ENCODE data around the gene EIF4G3. TPM values are rescaled to one million over a fixed set of nuclear protein-coding genes. Genes with fewer than 3 reads are reported as not detected.

The EIF4G3 gene
- total and polyA plus RNA-seq, 7 donors: 11.3 to 58.1 (median 39.5) TPM

DNA sequence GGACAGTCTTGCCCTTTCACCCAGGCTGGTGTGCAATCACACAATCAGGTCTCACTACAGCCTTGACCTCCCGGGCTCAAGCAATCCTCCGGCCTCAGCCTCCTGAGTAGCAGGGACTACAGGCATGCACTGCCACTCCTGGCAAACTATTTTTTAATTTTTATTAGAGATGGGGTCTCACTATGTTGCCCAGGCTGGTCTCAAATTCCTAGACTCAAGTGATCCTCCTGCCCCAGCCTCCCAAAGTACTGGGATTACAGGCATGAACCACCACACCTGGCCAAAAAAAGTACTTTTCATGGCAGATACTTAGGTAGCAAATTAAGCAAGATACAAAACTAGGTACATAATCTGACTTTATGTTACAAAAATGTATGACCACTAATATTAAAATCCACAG, 8.3 kb downstream of the EIF4G3 start:
- Histone ChIP-seq H3K4me1 (peaks cover 35% of the 10 kb centered on the region), H3K27me3 (ENCODE audit: insufficient read depth in 3 of 3, low read length in 2 of 3) (no peaks in the 10 kb centered on the region), H3K36me3 (ENCODE audit: insufficient read depth in 1 of 2, low read depth in 1 of 2) (peaks cover 0 to 34% of the 10 kb centered on the region in 2 donors), H3K4me3 (no peak overlapping the region), H3K27ac (no peak overlapping the region), H3K9me3 (no peaks in the 10 kb centered on the region)
- TF ChIP-seq, protein P1, sequence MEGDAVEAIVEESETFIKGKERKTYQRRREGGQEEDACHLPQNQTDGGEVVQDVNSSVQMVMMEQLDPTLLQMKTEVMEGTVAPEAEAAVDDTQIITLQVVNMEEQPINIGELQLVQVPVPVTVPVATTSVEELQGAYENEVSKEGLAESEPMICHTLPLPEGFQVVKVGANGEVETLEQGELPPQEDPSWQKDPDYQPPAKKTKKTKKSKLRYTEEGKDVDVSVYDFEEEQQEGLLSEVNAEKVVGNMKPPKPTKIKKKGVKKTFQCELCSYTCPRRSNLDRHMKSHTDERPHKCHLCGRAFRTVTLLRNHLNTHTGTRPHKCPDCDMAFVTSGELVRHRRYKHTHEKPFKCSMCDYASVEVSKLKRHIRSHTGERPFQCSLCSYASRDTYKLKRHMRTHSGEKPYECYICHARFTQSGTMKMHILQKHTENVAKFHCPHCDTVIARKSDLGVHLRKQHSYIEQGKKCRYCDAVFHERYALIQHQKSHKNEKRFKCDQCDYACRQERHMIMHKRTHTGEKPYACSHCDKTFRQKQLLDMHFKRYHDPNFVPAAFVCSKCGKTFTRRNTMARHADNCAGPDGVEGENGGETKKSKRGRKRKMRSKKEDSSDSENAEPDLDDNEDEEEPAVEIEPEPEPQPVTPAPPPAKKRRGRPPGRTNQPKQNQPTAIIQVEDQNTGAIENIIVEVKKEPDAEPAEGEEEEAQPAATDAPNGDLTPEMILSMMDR (IDR thresholded peaks at IDR 0.05): no peak
- ATAC-seq (no peak), DNase-seq (no peak)
- intact Hi-C loops (cut with DNase I): no loop called here
- 97 to 100% (median 98%) methylated on average over 2 of the region's 2 CpGs for WGBS, 3 donors

DNA sequence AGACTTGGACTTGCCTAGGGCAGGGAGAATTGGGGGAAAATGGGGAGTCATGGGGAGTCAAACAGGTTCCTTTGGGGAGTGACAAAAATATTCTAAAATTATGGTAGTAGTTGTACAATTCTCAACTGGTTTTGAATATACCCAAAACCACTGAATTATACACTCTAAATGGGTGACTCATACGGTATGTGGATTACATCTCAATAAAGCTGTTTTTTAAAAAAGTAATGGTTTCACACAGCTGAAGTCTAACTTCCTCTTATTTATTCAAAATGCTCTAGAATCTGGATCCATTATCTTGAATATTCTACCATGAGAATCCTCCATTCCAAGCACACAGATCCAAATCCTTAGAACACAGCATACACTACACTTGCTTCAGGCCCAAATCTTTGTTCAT, 11.1 kb downstream of the EIF4G3 start:
- H3K4me1 ChIP-seq: peaks cover 26% of the 10 kb centered on the region
- H3K27ac ChIP-seq: peak overlapping the region; percentile 8
- DNase-seq (no peak), ATAC-seq (no peak)
- no peaks in the 10 kb centered on the region for H3K27me3 ChIP-seq (ENCODE audit: insufficient read depth in 3 of 3, low read length in 2 of 3)
- H3K4me3 ChIP-seq: no peak overlapping the region
- 86 to 97% (median 96%) methylated on average over 1 of the region's 1 CpG for WGBS, 3 donors
- intact Hi-C loops (cut with DNase I): no loop called here
- TF ChIP-seq, protein P1 (IDR thresholded peaks at IDR 0.05): no peak
- H3K9me3 ChIP-seq: no peaks in the 10 kb centered on the region
- peaks cover 0 to 37% of the 10 kb centered on the region in 2 donors for H3K36me3 ChIP-seq (ENCODE audit: insufficient read depth in 1 of 2, low read depth in 1 of 2)

DNA sequence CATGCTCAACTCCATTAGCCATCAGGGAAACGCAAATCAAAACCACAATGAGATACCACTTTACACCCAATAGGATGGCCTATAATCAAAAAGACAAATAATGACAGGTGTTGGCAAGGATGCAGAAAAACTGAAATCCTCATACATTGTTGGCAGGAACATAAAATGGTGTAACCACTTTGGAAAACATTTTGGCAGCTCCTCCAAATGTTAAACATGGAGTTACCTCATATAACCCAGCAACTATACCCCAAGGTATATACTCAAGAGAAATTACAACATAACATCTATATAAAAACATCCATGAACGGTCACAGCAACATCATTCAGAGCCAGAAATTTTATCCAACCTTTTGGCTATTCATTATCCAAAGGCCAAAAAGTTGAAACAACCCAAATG, 11.6 kb downstream of the EIF4G3 start:
- Histone ChIP-seq H3K9me3 (no peaks in the 10 kb centered on the region), H3K27me3 (ENCODE audit: insufficient read depth in 3 of 3, low read length in 2 of 3) (no peaks in the 10 kb centered on the region), H3K4me3 (no peak overlapping the region), H3K27ac (peak overlapping the region; percentile 24), H3K36me3 (ENCODE audit: insufficient read depth in 1 of 2, low read depth in 1 of 2) (peaks cover 0 to 34% of the 10 kb centered on the region in 2 donors), H3K4me1 (peaks cover 22% of the 10 kb centered on the region)
- intact Hi-C loops (cut with DNase I): no loop called here
- ATAC-seq: peak in 2 of 4 donors; percentile 33 to 51
- TF ChIP-seq, protein P1 (IDR thresholded peaks at IDR 0.05): no peak
- DNase-seq: no peak
- WGBS, 3 donors: 22 to 49% (median 30%) methylated on average over 2 of the region's 2 CpGs

DNA sequence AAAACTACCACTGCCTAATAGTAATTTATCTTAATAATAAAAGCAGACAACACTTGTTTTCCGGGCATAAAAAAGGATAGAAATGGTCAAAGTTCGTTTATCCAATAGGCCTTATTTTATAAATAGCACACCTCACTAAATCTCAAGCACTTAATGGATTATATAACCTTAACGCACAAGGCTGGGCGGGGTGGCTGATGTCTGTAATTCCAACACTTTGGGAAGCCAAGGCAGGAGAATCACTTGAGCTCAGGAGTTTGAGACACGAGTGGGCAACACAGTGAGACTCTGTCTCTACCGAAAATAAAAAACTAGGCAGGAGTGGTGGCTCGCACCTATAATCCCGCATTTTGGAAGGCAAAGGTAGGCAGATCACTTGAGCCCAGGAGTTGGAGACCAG, 12.4 kb downstream of the EIF4G3 start:
- H3K27me3 ChIP-seq (ENCODE audit: insufficient read depth in 3 of 3, low read length in 2 of 3): no peaks in the 10 kb centered on the region
- DNase-seq (no peak), ATAC-seq (no peak)
- TF ChIP-seq, protein P1 (IDR thresholded peaks at IDR 0.05): no peak
- no peaks in the 10 kb centered on the region for H3K9me3 ChIP-seq
- H3K36me3 ChIP-seq (ENCODE audit: insufficient read depth in 1 of 2, low read depth in 1 of 2): peaks cover 0 to 34% of the 10 kb centered on the region in 2 donors
- 55 to 84% (median 62%) methylated on average over 8 of the region's 8 CpGs for WGBS, 3 donors
- H3K4me3 ChIP-seq: no peak overlapping the region
- peak overlapping the region; percentile 24 for H3K27ac ChIP-seq
- intact Hi-C loops (cut with DNase I): no loop called here
- H3K4me1 ChIP-seq: peaks cover 22% of the 10 kb centered on the region

DNA sequence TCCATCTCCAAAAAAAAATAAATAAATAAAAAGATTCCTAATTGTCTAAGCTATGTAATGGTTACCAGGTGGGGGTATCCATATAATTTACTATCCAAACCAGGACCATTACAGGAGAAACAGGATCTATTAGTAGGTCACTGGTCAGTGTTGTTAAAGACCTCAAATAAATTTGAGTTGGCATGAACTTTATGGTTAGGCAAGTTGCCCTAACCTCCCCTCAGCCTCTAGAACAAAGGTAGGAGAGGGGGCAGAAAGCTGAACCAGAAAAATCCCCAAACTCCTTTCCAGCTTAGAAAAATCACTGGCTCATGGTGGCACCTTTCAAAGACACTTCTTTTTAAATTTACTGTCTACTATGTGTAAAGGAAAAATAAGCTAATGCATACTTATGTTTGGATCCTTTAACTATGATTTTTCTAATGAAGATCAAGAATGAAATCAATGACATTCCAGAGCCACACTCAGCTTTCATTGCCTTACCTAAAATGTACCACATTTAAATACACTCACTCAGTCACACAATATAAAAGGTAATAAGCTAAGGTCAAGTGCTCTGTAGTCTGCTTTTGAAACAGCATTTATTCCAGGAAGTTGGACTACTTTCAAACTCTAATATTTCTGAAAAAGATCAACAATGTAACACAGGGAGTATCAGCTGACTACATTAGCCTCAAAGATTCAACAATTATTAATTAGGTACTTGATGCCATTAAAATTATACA, 13.8 kb downstream of the EIF4G3 start:
- no peaks in the 10 kb centered on the region for H3K27me3 ChIP-seq (ENCODE audit: insufficient read depth in 3 of 3, low read length in 2 of 3)
- ATAC-seq (no peak), DNase-seq (no peak)
- TF ChIP-seq, protein P1 (IDR thresholded peaks at IDR 0.05): no peak
- H3K9me3 ChIP-seq: no peaks in the 10 kb centered on the region
- intact Hi-C loops (cut with DNase I): no loop called here
- peak overlapping the region; percentile 20 for H3K27ac ChIP-seq
- peaks cover 22% of the 10 kb centered on the region for H3K4me1 ChIP-seq
- peaks cover 0 to 25% of the 10 kb centered on the region in 2 donors for H3K36me3 ChIP-seq (ENCODE audit: insufficient read depth in 1 of 2, low read depth in 1 of 2)
- H3K4me3 ChIP-seq: no peak overlapping the region
